Osteocyte (in vitro differentiated cells): ENCODE results near the gene SLC17A9. TPM values are rescaled to one million over a fixed set of nuclear protein-coding genes. Genes with fewer than 3 reads are reported as not detected.

Experiments used
- DNase-seq: peaks from one replicate; pipeline ENCODE4 v3.0.0; 2021; ENCODE audit warnings: mixed read lengths; ENCODE audit not compliant: unreplicated experiment; ENCODE audit errors: extremely low spot score
- H3K27ac Mint-ChIP-seq: one replicate; pipeline ENCODE4 v1.8.0; 2021; ENCODE audit warnings: mild to moderate bottlenecking, mixed read lengths; ENCODE audit not compliant: unreplicated experiment
- H3K27me3 Mint-ChIP-seq: one replicate; pipeline ENCODE4 v1.8.0; 2021; ENCODE audit warnings: mixed read lengths; ENCODE audit not compliant: unreplicated experiment
- H3K36me3 Mint-ChIP-seq: one replicate; pipeline ENCODE4 v1.8.0; 2021; ENCODE audit warnings: mixed read lengths; ENCODE audit not compliant: unreplicated experiment
- H3K4me1 Mint-ChIP-seq: one replicate; pipeline ENCODE4 v1.8.0; 2021; ENCODE audit warnings: mixed read lengths; ENCODE audit not compliant: unreplicated experiment
- H3K4me3 Mint-ChIP-seq: one replicate; pipeline ENCODE4 v1.8.0; 2021; ENCODE audit warnings: mild to moderate bottlenecking, moderate library complexity, mixed read lengths; ENCODE audit not compliant: unreplicated experiment
- H3K9me3 Mint-ChIP-seq: one replicate; pipeline ENCODE4 v1.8.0; 2021; ENCODE audit warnings: mixed read lengths; ENCODE audit not compliant: unreplicated experiment
- total RNA-seq: library from RNA; stranded (reverse); gene quantifications from 2 replicates; pipeline ENCODE4 v1.2.1, GENCODE V29; 2021
- TF ChIP-seq, protein P1 (sequence below): fragments of 200-600 bp; sonication (generic); IDR thresholded peaks from 2 replicates; pipeline ENCODE4 v1.5.0; 2021; ENCODE audit warnings: antibody characterized with exemption, mild to moderate bottlenecking, moderate library complexity

The SLC17A9 gene
- total RNA-seq, 1 donor from 2014 or later = not detected

- no peak overlapping the region for H3K4me3 Mint-ChIP-seq
These were observed 57.7 kb downstream of the SLC17A9 start for GRCh38 chr20:63009988-63010769.

DNA sequence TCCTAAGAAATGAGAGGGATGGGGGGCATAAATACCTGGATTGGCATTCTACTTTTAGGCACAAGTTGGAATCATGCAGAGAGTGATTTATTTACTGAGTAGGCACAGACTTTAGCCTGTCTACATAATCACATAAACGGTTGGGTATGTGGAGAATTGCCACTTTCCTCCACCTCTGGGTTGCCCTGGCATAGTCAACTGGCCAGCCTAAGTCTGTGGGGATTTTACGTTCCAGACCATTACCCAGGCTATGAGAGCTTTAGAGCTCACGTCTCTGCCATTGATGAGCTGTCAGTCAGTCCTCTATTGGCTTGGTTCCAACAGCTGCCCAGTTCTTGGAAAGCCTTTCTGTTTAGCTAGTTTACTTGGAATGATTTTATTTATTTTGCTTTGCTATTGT is 59.3 kb downstream of the SLC17A9 start:
- H3K36me3 Mint-ChIP-seq = peaks cover 2% of the 10 kb centered on the region
- H3K27me3 Mint-ChIP-seq = peaks cover 30% of the 10 kb centered on the region
- TF ChIP-seq, protein P1, sequence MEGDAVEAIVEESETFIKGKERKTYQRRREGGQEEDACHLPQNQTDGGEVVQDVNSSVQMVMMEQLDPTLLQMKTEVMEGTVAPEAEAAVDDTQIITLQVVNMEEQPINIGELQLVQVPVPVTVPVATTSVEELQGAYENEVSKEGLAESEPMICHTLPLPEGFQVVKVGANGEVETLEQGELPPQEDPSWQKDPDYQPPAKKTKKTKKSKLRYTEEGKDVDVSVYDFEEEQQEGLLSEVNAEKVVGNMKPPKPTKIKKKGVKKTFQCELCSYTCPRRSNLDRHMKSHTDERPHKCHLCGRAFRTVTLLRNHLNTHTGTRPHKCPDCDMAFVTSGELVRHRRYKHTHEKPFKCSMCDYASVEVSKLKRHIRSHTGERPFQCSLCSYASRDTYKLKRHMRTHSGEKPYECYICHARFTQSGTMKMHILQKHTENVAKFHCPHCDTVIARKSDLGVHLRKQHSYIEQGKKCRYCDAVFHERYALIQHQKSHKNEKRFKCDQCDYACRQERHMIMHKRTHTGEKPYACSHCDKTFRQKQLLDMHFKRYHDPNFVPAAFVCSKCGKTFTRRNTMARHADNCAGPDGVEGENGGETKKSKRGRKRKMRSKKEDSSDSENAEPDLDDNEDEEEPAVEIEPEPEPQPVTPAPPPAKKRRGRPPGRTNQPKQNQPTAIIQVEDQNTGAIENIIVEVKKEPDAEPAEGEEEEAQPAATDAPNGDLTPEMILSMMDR = no peak
- no peak for DNase-seq
- no peak overlapping the region for H3K27ac Mint-ChIP-seq
- no peak overlapping the region for H3K4me3 Mint-ChIP-seq
- H3K4me1 Mint-ChIP-seq = peaks cover 14% of the 10 kb centered on the region
- peaks cover 9% of the 10 kb centered on the region for H3K9me3 Mint-ChIP-seq

More at GRCh38 chr20:63009988-63010769, 57.7 kb downstream of the SLC17A9 start:
- Mint-ChIP-seq H3K27ac (no peak overlapping the region), H3K36me3 (peaks cover 2% of the 10 kb centered on the region), H3K27me3 (peaks cover 32% of the 10 kb centered on the region), H3K9me3 (peaks cover 9% of the 10 kb centered on the region), H3K4me1 (peaks cover 14% of the 10 kb centered on the region)
- TF ChIP-seq, protein P1 = no peak
- DNase-seq = no peak

DNA sequence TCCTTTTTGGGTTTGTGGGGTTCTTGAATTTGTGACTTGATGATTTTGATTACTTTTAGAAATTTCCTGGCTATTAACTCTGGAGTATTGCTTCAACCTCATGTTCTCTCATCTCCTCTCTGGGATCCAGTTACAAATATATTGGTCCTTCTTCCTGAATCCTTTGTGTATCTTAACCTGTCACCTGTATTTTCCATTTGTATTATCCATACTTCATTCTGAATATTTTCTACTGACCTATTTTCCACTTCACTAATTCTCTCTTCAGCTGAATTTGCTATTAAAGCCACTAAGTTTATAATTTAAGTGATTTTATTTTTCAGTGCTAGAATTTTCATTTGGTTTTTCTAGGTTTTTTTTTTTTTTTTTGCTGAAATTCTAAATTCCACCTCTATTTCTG is 60.7 kb downstream of the SLC17A9 start:
- H3K4me3 Mint-ChIP-seq = no peak overlapping the region
- H3K27me3 Mint-ChIP-seq = peaks cover 30% of the 10 kb centered on the region
- no peak for DNase-seq
- no peak overlapping the region for H3K27ac Mint-ChIP-seq
- H3K36me3 Mint-ChIP-seq = peaks cover 2% of the 10 kb centered on the region
- peaks cover 9% of the 10 kb centered on the region for H3K9me3 Mint-ChIP-seq
- peaks cover 14% of the 10 kb centered on the region for H3K4me1 Mint-ChIP-seq
- TF ChIP-seq, protein P1 = no peak

- Mint-ChIP-seq H3K27ac (no peak overlapping the region), H3K36me3 (peaks cover 2% of the 10 kb centered on the region), H3K27me3 (peaks cover 30% of the 10 kb centered on the region), H3K4me3 (no peak overlapping the region), H3K9me3 (peaks cover 9% of the 10 kb centered on the region), H3K4me1 (peaks cover 6% of the 10 kb centered on the region)
- TF ChIP-seq, protein P1 = no peak
- no peak for DNase-seq
These were observed 61.8 kb downstream of the SLC17A9 start for GRCh38 chr20:63014287-63014686.

DNA sequence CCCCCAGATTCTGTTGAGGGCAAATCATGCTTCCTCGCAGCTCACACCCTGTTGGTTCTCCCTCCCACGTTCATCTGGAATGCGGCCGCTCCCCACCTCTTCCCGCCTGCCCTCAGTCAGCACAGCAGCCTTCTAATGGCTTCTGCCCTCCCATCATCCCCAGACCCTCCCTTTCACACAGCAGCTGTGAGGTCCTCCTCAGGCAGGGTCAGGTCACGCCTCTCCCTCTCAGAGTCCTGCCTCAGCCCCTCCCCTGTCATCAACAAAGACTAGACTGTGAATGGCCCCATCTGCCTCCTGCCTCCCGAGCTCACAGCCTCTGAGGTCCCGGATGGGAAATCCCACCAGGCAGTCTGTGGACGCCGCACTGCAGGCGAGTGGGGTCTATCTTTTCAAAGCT is 62.2 kb downstream of the SLC17A9 start:
- Mint-ChIP-seq H3K4me3 (peak overlapping the region; percentile 10), H3K27me3 (peaks cover 32% of the 10 kb centered on the region), H3K4me1 (peaks cover 6% of the 10 kb centered on the region), H3K36me3 (peaks cover 2% of the 10 kb centered on the region), H3K9me3 (peaks cover 9% of the 10 kb centered on the region), H3K27ac (no peak overlapping the region)
- DNase-seq = no peak
- TF ChIP-seq, protein P1 = no peak
